Stomach (tissue), 9 donors: Measurements from ENCODE around the gene C2orf76. TPM values are rescaled to one million over a fixed set of nuclear protein-coding genes. Genes with fewer than 3 reads are reported as not detected.
A peak's percentile ranks its signal among the peaks of the same experiment; 100 is the strongest.

Experiments used
- DNase-seq, 2 donors: peaks; one replicate each; pipeline versions ENCODE4 v3.0.0 to v3.0.0-alpha.2; 2013 to 2019
- H3K27ac ChIP-seq, 5 donors: fragments of 200-600 bp in 4 of 5; sonication (generic) in 4 of 5; one replicate each; pipeline ENCODE4 v1.5.1; 2013 to 2019; ENCODE audit warnings: mild to moderate bottlenecking in 1 of 5, moderate library complexity in 1 of 5
- H3K27me3 ChIP-seq, 3 donors: fragments of 200-600 bp; sonication (generic); one replicate each; pipeline ENCODE4 v1.5.1; 2017 to 2019; ENCODE audit warnings: mixed run types in 1 of 3
- H3K36me3 ChIP-seq, 4 donors: fragments of 200-600 bp; sonication (generic); 1 replicate in 3 of 4; 2 replicates in 1 of 4; pipeline ENCODE4 v1.5.1; 2016 to 2019
- H3K4me1 ChIP-seq, 4 donors: fragments of 200-600 bp; sonication (generic); one replicate each; pipeline ENCODE4 v1.5.1; 2016 to 2019
- H3K4me3 ChIP-seq, 4 donors: fragments of 200-600 bp; sonication (generic) in 3 of 4; one replicate each; pipeline ENCODE4 v1.5.1; 2016 to 2019; ENCODE audit warnings: mild to moderate bottlenecking in 1 of 4
- H3K9me3 ChIP-seq, 4 donors: fragments of 200-600 bp; sonication (generic); one replicate each; pipeline ENCODE4 v1.5.1; 2016 to 2019
- EP300 ChIP-seq: sonication (generic); formaldehyde crosslinking; IDR thresholded peaks from one replicate; pipeline ENCODE4 v1.6.1; 2017; ENCODE audit warnings: antibody characterized with exemption
- POLR2A ChIP-seq, 4 donors: fragments of 450-650 bp; IDR thresholded peaks; one replicate each; pipeline ENCODE4 v1.6.1; 2016; ENCODE audit warnings: antibody characterized with exemption in 4 of 4, control low read depth in 2 of 4, mild to moderate bottlenecking in 1 of 4, moderate library complexity in 1 of 4
- POLR2AphosphoS5 ChIP-seq, 3 donors: sonication (generic); formaldehyde crosslinking; IDR thresholded peaks; one replicate each; pipeline ENCODE4 v1.6.1; 2016; ENCODE audit warnings: antibody characterized with exemption in 3 of 3
- WGBS, 5 donors: extraction: QIAGEN DNeasy Blood & Tissue Kit in 3 of 5; methylation state at CpG; one replicate each; pipeline versions ENCODE4 v1.1.5 to v1.1.7; 2013 to 2018; 5-methylcytosine and 5-hydroxymethylcytosine counted together
- intact Hi-C: fragments of 100-400 bp; cut with DNase I; formaldehyde crosslinking; loops from one replicate; pipeline ENCODE4 v1.15.1; 2023; ENCODE audit warnings: low total_unique reads
- polyA plus RNA-seq, 3 donors: library from polyadenylated mRNA; stranded (reverse); fragments of 200-250 nt; gene quantifications; one replicate each; pipeline ENCODE4 v1.2.3, GENCODE V29; 2013
- total RNA-seq, 5 donors: library from RNA; depleted of rRNA; stranded (reverse); fragments of >200 nt; gene quantifications; one replicate each; pipeline versions ENCODE4 v1.1.0 to v1.2.3, GENCODE V29; 2014 to 2016
- TF ChIP-seq, protein P1 (sequence below), 7 experiments: fragments of 450-650 bp in 4 of 7; fragments of 200-600 bp in 3 of 7; sonication (generic) in 3 of 7; IDR thresholded peaks; one replicate each; pipeline ENCODE4 v1.5.1; 2016 to 2019; ENCODE audit warnings: antibody characterized with exemption in 7 of 7, control low read depth in 2 of 7, mild to moderate bottlenecking in 1 of 7
- donor health status: healthy with polysubstance abuse.
- donor health status: Bipolar disorder and iron deficiency.
- donor health status: healthy.

The C2orf76 gene
- total and polyA plus RNA-seq, 8 donors = 6.7 to 30.9 (median 15.2) TPM; not detected in 1

DNA sequence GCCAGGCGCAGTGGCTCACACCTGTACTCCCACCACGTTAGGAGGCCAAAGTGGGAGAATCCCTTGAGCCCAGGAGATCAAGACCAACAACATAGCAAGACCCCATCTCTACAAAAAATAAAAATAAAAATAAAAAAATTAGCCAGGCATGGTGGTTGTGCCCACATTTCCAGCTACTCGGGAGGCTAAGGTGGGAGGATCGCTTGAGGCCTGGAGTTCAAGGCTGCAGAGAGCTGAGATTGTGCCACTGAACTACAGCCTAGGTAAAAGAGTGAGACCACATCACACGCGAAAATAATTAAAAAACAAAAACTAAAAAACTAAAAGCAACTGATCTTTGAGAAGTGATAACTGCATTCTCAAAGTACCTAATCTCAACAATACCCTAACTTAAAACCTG is 1.8 kb downstream of the C2orf76 start:
- 87 to 94% (median 92%) methylated on average over 6 of the region's 6 CpGs for WGBS, 5 donors
- Histone ChIP-seq H3K27me3 (no peaks in the 10 kb centered on the region), H3K4me1 (peaks cover 23 to 46% (median 38%) of the 10 kb centered on the region in 4 donors), H3K9me3 (no peaks in the 10 kb centered on the region), H3K27ac (no peak overlapping the region), H3K4me3 (peak overlapping the region in 1 of 4 donors; percentile 77), H3K36me3 (peaks cover 9 to 17% (median 15%) of the 10 kb centered on the region in 4 donors)
- intact Hi-C loops = no loop called here
- TF ChIP-seq POLR2A (IDR thresholded peaks at IDR 0.05) (no peak), EP300 (no peak), POLR2AphosphoS5 (IDR thresholded peaks at IDR 0.05) (no peak)
- TF ChIP-seq, protein P1, sequence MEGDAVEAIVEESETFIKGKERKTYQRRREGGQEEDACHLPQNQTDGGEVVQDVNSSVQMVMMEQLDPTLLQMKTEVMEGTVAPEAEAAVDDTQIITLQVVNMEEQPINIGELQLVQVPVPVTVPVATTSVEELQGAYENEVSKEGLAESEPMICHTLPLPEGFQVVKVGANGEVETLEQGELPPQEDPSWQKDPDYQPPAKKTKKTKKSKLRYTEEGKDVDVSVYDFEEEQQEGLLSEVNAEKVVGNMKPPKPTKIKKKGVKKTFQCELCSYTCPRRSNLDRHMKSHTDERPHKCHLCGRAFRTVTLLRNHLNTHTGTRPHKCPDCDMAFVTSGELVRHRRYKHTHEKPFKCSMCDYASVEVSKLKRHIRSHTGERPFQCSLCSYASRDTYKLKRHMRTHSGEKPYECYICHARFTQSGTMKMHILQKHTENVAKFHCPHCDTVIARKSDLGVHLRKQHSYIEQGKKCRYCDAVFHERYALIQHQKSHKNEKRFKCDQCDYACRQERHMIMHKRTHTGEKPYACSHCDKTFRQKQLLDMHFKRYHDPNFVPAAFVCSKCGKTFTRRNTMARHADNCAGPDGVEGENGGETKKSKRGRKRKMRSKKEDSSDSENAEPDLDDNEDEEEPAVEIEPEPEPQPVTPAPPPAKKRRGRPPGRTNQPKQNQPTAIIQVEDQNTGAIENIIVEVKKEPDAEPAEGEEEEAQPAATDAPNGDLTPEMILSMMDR (IDR thresholded peaks at IDR 0.05) = no peak
- DNase-seq = no peak

DNA sequence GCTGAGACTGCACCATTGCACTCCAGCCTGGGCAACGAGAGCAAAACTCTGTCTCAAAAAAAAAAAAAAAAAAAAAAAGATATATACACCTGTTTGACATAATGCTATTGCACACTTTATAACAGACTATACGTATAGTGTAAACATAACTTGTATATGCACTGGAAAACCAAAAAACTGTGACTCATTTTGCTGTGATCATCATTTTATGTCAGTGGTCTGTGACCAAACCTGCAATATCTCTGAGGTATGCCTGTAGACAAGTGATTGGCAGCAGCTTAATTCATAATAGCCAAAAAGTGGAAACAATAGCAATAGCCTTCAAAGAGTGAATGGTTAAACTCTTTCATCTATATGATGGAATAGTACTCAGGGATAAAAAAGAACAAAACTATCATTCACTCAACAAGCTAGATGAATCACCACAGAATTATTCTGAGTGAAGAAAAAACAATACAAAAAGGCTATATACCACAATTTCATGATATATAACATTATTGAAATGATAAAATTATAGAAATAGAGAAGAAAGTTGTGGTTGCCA is 6.1 kb downstream of the C2orf76 start:
- Histone ChIP-seq H3K27me3 (no peaks in the 10 kb centered on the region), H3K4me1 (peaks cover 8 to 28% (median 16%) of the 10 kb centered on the region in 4 donors), H3K36me3 (no peaks in the 10 kb centered on the region), H3K9me3 (no peaks in the 10 kb centered on the region), H3K27ac (no peak overlapping the region), H3K4me3 (no peak overlapping the region)
- intact Hi-C loops = no loop called here
- 87 to 100% (median 96%) methylated on average over 1 to 2 of the region's 2 CpGs for WGBS, 5 donors
- no peak for DNase-seq
- no peak for TF ChIP-seq EP300
- TF ChIP-seq, protein P1 (IDR thresholded peaks at IDR 0.05) = no peak
- TF ChIP-seq POLR2A (IDR thresholded peaks at IDR 0.05) = no peak
- no peak for TF ChIP-seq POLR2AphosphoS5 (IDR thresholded peaks at IDR 0.05)

DNA sequence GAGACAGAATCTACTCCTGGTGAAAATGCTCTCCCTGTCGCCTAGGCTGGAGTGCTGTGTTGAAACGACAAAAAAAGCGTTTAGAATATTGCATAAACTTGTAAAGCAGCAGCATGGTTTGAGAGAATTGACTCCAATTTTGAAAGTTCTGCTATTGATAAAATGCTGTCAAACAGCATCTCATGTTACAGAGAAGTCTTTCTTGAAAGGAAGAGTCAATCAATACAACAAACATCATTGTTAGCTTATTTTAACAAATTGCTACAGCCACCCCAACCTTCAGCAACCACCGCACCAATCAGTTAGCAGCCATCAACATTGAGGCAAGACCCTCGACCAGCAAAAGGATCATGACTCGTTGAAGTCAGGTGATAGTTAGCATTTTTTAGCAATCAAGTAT is 6.9 kb downstream of the C2orf76 start:
- H3K27ac ChIP-seq = no peak overlapping the region
- H3K4me1 ChIP-seq = peaks cover 1 to 21% (median 9%) of the 10 kb centered on the region in 4 donors
- DNase-seq = no peak
- no peaks in the 10 kb centered on the region for H3K36me3 ChIP-seq
- 77 to 87% (median 84%) methylated on average over 6 of the region's 6 CpGs for WGBS, 5 donors
- no peaks in the 10 kb centered on the region for H3K9me3 ChIP-seq
- TF ChIP-seq POLR2AphosphoS5 (IDR thresholded peaks at IDR 0.05) (no peak), EP300 (no peak), POLR2A (IDR thresholded peaks at IDR 0.05) (no peak)
- TF ChIP-seq, protein P1 (IDR thresholded peaks at IDR 0.05) = no peak
- intact Hi-C loops = no loop called here
- H3K27me3 ChIP-seq = no peaks in the 10 kb centered on the region
- H3K4me3 ChIP-seq = no peak overlapping the region

DNA sequence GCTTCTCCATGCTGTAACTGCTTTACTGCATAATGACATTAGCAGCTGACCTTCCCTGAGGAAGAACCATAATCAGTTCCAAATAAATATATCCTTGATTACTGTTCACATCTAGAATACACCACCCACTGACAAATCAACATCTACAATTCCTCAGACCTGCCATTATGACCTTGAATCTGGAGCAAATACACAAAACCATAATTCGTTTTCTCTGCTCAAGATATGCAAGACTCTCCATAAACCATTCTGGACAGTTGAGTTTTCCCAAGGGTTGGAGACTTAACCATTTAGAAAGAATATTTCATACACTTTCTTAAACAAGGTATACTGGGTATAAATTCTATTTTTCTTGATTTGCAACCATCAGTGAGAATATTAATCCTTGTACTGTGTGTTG is 11.8 kb downstream of the C2orf76 start:
- H3K36me3 ChIP-seq = no peaks in the 10 kb centered on the region
- H3K27ac ChIP-seq = no peak overlapping the region
- no peaks in the 10 kb centered on the region for H3K27me3 ChIP-seq
- intact Hi-C loops = no loop called here
- no peak for DNase-seq
- H3K4me3 ChIP-seq = no peak overlapping the region
- H3K9me3 ChIP-seq = no peaks in the 10 kb centered on the region
- H3K4me1 ChIP-seq = peaks cover 0 to 15% (median 8%) of the 10 kb centered on the region in 4 donors
- WGBS, 5 donors = 54 to 82% (median 73%) methylated on average over 1 of the region's 1 CpG
- TF ChIP-seq, protein P1 (IDR thresholded peaks at IDR 0.05) = no peak
- TF ChIP-seq EP300 (no peak), POLR2A (IDR thresholded peaks at IDR 0.05) (no peak), POLR2AphosphoS5 (IDR thresholded peaks at IDR 0.05) (no peak)
